HCT116 (cell line): ENCODE data around the gene RPL18A. TPM values are rescaled to one million over a fixed set of nuclear protein-coding genes. Genes with fewer than 3 reads are reported as not detected.

Experiments
- ATAC-seq: fragments of 200-7000 bp; cut with Tn5 transposase; 2 replicates; pipeline ENCODE4 v1.9.1; 2020; ENCODE audit warnings: mild to moderate bottlenecking, moderate library complexity
- BruUV-seq: library from RNA; stranded (reverse); fragments of 400-500 nt; replicated peaks from 2 replicates; lab custom pipeline; 2021; lab: Mats Ljungman, UMichigan
- CTCF ChIA-PET: fragments of 300-600 bp; sonication (Branson Sonifier 250); formaldehyde crosslinking; loops from one replicate; lab custom pipeline; 2021; ENCODE audit warnings: antibody characterized with exemption; lab: Charles Lee
- POLR2A ChIA-PET: fragments of 300-600, 350-600 bp; sonication (Branson Sonifier 250); formaldehyde crosslinking; loops from one replicate; lab custom pipeline; 2021; ENCODE audit warnings: antibody characterized with exemption; lab: Charles Lee
- RAD21 ChIA-PET, 2 experiments: fragments of 300-600 bp; sonication (Branson Sonifier 250); formaldehyde crosslinking; loops; one replicate each; lab custom pipeline; 2023; ENCODE audit warnings: low total read pairs in 2 of 2; ENCODE audit not compliant: uncharacterized antibody in 2 of 2, unreplicated experiment in 2 of 2, low non-redundant PET in 1 of 2; lab: Charles Lee
- DNase-seq: peaks from one replicate; pipeline ENCODE4 v3.0.0-alpha.2; 2010; ENCODE audit warnings: low read depth, low spot score
- H2AFZ ChIP-seq: fragments of 200-600 bp; shearing (Covaris generic), sonication (generic); 2 replicates; pipeline ENCODE4 v1.6.1; 2017; ENCODE audit warnings: low read depth, mixed run types, mixed read lengths, antibody characterized with exemption, low read length; ENCODE audit not compliant: poor library complexity, severe bottlenecking
- H3K27ac ChIP-seq: 2 replicates; pipeline ENCODE4 v1.5.1; 2012; ENCODE audit warnings: low read depth, low read length
- H3K27me3 ChIP-seq: fragments of 200-600 bp; sonication (generic); 2 replicates; pipeline ENCODE4 v1.6.1; 2016; ENCODE audit warnings: mixed run types, low read length, mixed read lengths; ENCODE audit not compliant: insufficient read depth
- H3K36me3 ChIP-seq, 2 experiments: fragments of 200-500 bp in 1 of 2; fragments of 200-600 bp in 1 of 2; sonication (Bioruptor generic) in 1 of 2; sonication (generic) in 1 of 2; 2 replicates each; pipeline versions ENCODE4 v1.5.1 to v1.6.1; 2014 to 2016; ENCODE audit warnings: low read length in 2 of 2, inconsistent platforms in 1 of 2, mixed read lengths in 1 of 2, mixed run types in 1 of 2; ENCODE audit not compliant: insufficient read depth in 2 of 2, control insufficient read depth in 1 of 2
- H3K4me1 ChIP-seq, 2 experiments: fragments of 200-600 bp in 1 of 2; sonication (generic) in 1 of 2; 2 replicates each; pipeline versions ENCODE4 v1.5.1 to v1.6.1; 2012 to 2017; ENCODE audit warnings: low read length in 2 of 2, inconsistent platforms in 1 of 2, mild to moderate bottlenecking in 1 of 2, mixed read lengths in 1 of 2, mixed run types in 1 of 2, moderate library complexity in 1 of 2; ENCODE audit not compliant: insufficient read depth in 2 of 2, control insufficient read depth in 1 of 2
- H3K4me2 ChIP-seq: fragments of 200-600 bp; sonication (generic); 2 replicates; pipeline ENCODE4 v1.6.1; 2017; ENCODE audit warnings: mixed run types, low read length, mixed read lengths
- H3K4me3 ChIP-seq, 2 experiments: fragments of 200-600 bp in 1 of 2; sonication (generic) in 1 of 2; replicated peaks in 1 of 2; 2 replicates each; pipeline ENCODE4 v1.5.1; 2011 to 2016; ENCODE audit warnings: low read length in 2 of 2, control low read depth in 1 of 2, low read depth in 1 of 2, mild to moderate bottlenecking in 1 of 2, mixed read lengths in 1 of 2, mixed run types in 1 of 2
- H3K79me2 ChIP-seq: fragments of 200-600 bp; sonication (generic); 2 replicates; pipeline ENCODE4 v1.6.1; 2017; ENCODE audit warnings: mild to moderate bottlenecking, mixed run types, low read length, moderate library complexity, mixed read lengths; ENCODE audit not compliant: insufficient read depth
- H3K9ac ChIP-seq: fragments of 200-600 bp; sonication (generic); 2 replicates; pipeline ENCODE4 v1.6.1; 2016; ENCODE audit warnings: low read length, mixed read lengths
- H3K9me2 ChIP-seq: fragments of 200-600 bp; sonication (generic), shearing (Covaris generic); 2 replicates; pipeline ENCODE4 v1.6.1; 2017; ENCODE audit warnings: mixed run types, mild to moderate bottlenecking, moderate library complexity; ENCODE audit not compliant: insufficient read depth
- H3K9me3 ChIP-seq, 2 experiments: fragments of 200-500 bp in 1 of 2; fragments of 200-600 bp in 1 of 2; sonication (Bioruptor generic) in 1 of 2; sonication (generic) in 1 of 2; 2 replicates each; pipeline ENCODE4 v1.6.1; 2014 to 2017; ENCODE audit warnings: low read length in 2 of 2, mixed read lengths in 2 of 2, inconsistent platforms in 1 of 2, low read depth in 1 of 2, mild to moderate bottlenecking in 1 of 2, mixed run types in 1 of 2, moderate library complexity in 1 of 2; ENCODE audit not compliant: control insufficient read depth in 1 of 2, insufficient read depth in 1 of 2
- H4K20me1 ChIP-seq: fragments of 200-600 bp; sonication (generic), shearing (Covaris generic); 2 replicates; pipeline ENCODE4 v1.6.1; 2017; ENCODE audit warnings: mixed run types, mild to moderate bottlenecking, moderate library complexity; ENCODE audit not compliant: insufficient read depth
- CBX3 ChIP-seq: IDR thresholded peaks from 2 replicates; pipeline ENCODE4 v1.6.1; 2012; ENCODE audit warnings: low read depth
- ELF1 ChIP-seq: IDR thresholded peaks from 2 replicates; pipeline ENCODE4 v1.6.1; 2012; ENCODE audit warnings: low read depth, borderline replicate concordance
- EZH2phosphoT487 ChIP-seq: fragments of 200-600 bp; IDR thresholded peaks from 2 replicates; pipeline ENCODE4 v1.6.1; 2018; ENCODE audit warnings: antibody characterized with exemption, borderline replicate concordance
- FOSL1 ChIP-seq: IDR thresholded peaks from 2 replicates; pipeline ENCODE4 v1.6.1; 2012; ENCODE audit warnings: low read depth
- JUND ChIP-seq: IDR thresholded peaks from 2 replicates; pipeline ENCODE4 v1.6.1; 2012
- POLR2AphosphoS5 ChIP-seq: IDR thresholded peaks from 2 replicates; pipeline ENCODE4 v1.6.1; 2011; ENCODE audit warnings: mild to moderate bottlenecking, low read depth, low read length, moderate library complexity
- SIN3A ChIP-seq: IDR thresholded peaks from 2 replicates; pipeline ENCODE4 v1.6.1; 2012; ENCODE audit warnings: low read depth
- SRF ChIP-seq: IDR thresholded peaks from 2 replicates; pipeline ENCODE4 v1.6.1; 2012; ENCODE audit warnings: low read depth
- YY1 ChIP-seq: IDR thresholded peaks from 2 replicates; pipeline ENCODE4 v1.6.1; 2011; ENCODE audit warnings: low read length, low read depth, moderate library complexity, mild to moderate bottlenecking; ENCODE audit not compliant: insufficient replicate concordance; ENCODE audit errors: extremely low read depth
- ZFX ChIP-seq: fragments of 450-650 bp; IDR thresholded peaks from 2 replicates; pipeline ENCODE4 v1.6.1; 2017
- ZNF274 ChIP-seq: fragments of 200-500 bp; sonication (Bioruptor generic); IDR thresholded peaks from 2 replicates; pipeline ENCODE4 v1.6.1; 2014; ENCODE audit warnings: mild to moderate bottlenecking, low read depth, low read length, inconsistent platforms
- intact Hi-C: fragments of 100-400 bp; cut with micrococcal nuclease; formaldehyde crosslinking; loops from 2 replicates; pipeline ENCODE4 v1.10.0; 2022
- total RNA-seq: library from RNA; stranded (reverse); gene quantifications from one replicate; pipeline ENCODE4 v1.2.1, GENCODE V29; 2021; ENCODE audit not compliant: unreplicated experiment
- TF ChIP-seq, protein P1 (sequence below): IDR thresholded peaks from 2 replicates; pipeline ENCODE4 v1.6.1; 2012
- TF ChIP-seq, protein P2 (sequence below): IDR thresholded peaks from 2 replicates; pipeline ENCODE4 v1.6.1; 2012
- TF ChIP-seq, protein P3 (sequence below): IDR thresholded peaks from 2 replicates; pipeline ENCODE4 v1.6.1; 2012; ENCODE audit warnings: low read depth
- TF ChIP-seq, protein P4 (sequence below): IDR thresholded peaks from 2 replicates; pipeline ENCODE4 v1.6.1; 2011; ENCODE audit warnings: mild to moderate bottlenecking, low read length, moderate library complexity; ENCODE audit not compliant: insufficient replicate concordance; ENCODE audit errors: extremely low read depth

Gene RPL18A
- total RNA-seq, 1 experiment from 2014 or later: 3,525 TPM

DNA sequence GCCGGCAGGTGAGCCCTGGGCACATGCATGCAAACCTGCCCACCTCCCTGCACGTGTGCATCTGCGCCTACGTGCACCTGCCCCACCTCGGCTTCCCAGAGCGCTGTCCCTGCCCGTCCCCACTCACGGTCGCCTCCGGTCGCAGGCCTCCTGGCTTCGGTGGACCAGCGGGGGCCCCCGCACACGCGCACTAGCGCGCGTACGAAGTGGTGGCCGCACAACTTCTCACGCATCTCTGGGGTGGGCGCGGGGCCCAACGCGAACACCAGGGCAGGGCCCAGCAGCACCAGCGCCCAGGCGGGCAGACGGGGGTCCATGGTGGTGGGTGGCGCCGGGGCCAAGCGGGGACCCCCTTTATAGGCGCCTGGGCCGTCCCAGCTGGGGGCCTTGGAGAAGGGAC is 38.5 kb upstream of the RPL18A start, which contains the start of gene INSL3:
INSL3 (minus strand) TSS at position 330 of the 400 bp plus-strand sequence; CDS start at position 317, 13 bp downstream.
- POLR2A ChIA-PET: no interaction called here
- H3K27ac ChIP-seq: no peak within 1 kb of the TSS
- no peak within 1 kb of the TSS for H3K9ac ChIP-seq
- no peak for DNase-seq
- intact Hi-C loops: no loop called here
- no peaks in the 10 kb centered on the region for H4K20me1 ChIP-seq
- H3K79me2 ChIP-seq: no peaks in the 10 kb centered on the region
- H3K4me3 ChIP-seq: no peak within 1 kb of the TSS
- H3K4me1 ChIP-seq: no peaks in the 10 kb centered on the region
- no peaks in the 10 kb centered on the region for H3K9me3 ChIP-seq
- no peak within 1 kb of the TSS for H3K4me2 ChIP-seq
- ATAC-seq: no peak
- TF ChIP-seq, protein P1, sequence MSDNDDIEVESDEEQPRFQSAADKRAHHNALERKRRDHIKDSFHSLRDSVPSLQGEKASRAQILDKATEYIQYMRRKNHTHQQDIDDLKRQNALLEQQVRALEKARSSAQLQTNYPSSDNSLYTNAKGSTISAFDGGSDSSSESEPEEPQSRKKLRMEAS: no peak
- TF ChIP-seq SRF: no peak
- TF ChIP-seq, protein P2, sequence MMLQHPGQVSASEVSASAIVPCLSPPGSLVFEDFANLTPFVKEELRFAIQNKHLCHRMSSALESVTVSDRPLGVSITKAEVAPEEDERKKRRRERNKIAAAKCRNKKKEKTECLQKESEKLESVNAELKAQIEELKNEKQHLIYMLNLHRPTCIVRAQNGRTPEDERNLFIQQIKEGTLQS: no peak
- TF ChIP-seq ZFX: no peak
- TF ChIP-seq EZH2phosphoT487: no peak
- no peak for TF ChIP-seq ZNF274
- TF ChIP-seq CBX3: no peak
- no peak for TF ChIP-seq POLR2AphosphoS5
- TF ChIP-seq SIN3A: no peak
- TF ChIP-seq JUND: no peak
- TF ChIP-seq, protein P3, sequence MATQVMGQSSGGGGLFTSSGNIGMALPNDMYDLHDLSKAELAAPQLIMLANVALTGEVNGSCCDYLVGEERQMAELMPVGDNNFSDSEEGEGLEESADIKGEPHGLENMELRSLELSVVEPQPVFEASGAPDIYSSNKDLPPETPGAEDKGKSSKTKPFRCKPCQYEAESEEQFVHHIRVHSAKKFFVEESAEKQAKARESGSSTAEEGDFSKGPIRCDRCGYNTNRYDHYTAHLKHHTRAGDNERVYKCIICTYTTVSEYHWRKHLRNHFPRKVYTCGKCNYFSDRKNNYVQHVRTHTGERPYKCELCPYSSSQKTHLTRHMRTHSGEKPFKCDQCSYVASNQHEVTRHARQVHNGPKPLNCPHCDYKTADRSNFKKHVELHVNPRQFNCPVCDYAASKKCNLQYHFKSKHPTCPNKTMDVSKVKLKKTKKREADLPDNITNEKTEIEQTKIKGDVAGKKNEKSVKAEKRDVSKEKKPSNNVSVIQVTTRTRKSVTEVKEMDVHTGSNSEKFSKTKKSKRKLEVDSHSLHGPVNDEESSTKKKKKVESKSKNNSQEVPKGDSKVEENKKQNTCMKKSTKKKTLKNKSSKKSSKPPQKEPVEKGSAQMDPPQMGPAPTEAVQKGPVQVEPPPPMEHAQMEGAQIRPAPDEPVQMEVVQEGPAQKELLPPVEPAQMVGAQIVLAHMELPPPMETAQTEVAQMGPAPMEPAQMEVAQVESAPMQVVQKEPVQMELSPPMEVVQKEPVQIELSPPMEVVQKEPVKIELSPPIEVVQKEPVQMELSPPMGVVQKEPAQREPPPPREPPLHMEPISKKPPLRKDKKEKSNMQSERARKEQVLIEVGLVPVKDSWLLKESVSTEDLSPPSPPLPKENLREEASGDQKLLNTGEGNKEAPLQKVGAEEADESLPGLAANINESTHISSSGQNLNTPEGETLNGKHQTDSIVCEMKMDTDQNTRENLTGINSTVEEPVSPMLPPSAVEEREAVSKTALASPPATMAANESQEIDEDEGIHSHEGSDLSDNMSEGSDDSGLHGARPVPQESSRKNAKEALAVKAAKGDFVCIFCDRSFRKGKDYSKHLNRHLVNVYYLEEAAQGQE: no peak
- TF ChIP-seq, protein P4, sequence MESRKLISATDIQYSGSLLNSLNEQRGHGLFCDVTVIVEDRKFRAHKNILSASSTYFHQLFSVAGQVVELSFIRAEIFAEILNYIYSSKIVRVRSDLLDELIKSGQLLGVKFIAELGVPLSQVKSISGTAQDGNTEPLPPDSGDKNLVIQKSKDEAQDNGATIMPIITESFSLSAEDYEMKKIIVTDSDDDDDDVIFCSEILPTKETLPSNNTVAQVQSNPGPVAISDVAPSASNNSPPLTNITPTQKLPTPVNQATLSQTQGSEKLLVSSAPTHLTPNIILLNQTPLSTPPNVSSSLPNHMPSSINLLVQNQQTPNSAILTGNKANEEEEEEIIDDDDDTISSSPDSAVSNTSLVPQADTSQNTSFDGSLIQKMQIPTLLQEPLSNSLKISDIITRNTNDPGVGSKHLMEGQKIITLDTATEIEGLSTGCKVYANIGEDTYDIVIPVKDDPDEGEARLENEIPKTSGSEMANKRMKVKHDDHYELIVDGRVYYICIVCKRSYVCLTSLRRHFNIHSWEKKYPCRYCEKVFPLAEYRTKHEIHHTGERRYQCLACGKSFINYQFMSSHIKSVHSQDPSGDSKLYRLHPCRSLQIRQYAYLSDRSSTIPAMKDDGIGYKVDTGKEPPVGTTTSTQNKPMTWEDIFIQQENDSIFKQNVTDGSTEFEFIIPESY: no peak
- no peak for TF ChIP-seq ELF1
- TF ChIP-seq FOSL1: no peak
- no peak for TF ChIP-seq YY1
- TF ChIP-seq, all 23 proteins: peak for 0
- Histone ChIP-seq H3K9me2 (no peaks in the 10 kb centered on the region), H3K36me3 (no peaks in the 10 kb centered on the region), H3K27me3 (no peaks in the 10 kb centered on the region), H2AFZ (no peak within 1 kb of the TSS)
- no TSS peak for BruUV-seq
- RAD21 ChIA-PET: no interaction called here
- CTCF ChIA-PET: no interaction called here
